Caco-2 (cell line): ENCODE data around the gene DYRK3. TPM values are rescaled to one million over a fixed set of nuclear protein-coding genes. Genes with fewer than 3 reads are reported as not detected.

Source experiments
- BruUV-seq: library from RNA; stranded (reverse); fragments of 400-500 nt; replicated peaks from 2 replicates; lab custom pipeline; 2021; lab: Mats Ljungman, UMichigan
- CTCF ChIA-PET: fragments of 300-600 bp; sonication (Branson Sonifier 250); formaldehyde crosslinking; loops from one replicate; lab custom pipeline; 2022; ENCODE audit warnings: antibody characterized with exemption; lab: Charles Lee
- POLR2A ChIA-PET: fragments of 300-600 bp; sonication (Branson Sonifier 250); formaldehyde crosslinking; loops from one replicate; lab custom pipeline; 2022; ENCODE audit warnings: antibody characterized with exemption; lab: Charles Lee
- DNase-seq, 2 experiments: peaks; one replicate each; pipeline versions ENCODE4 v3.0.0 to v3.0.0-alpha.2; 2020 to 2022
- H3K27me3 ChIP-seq: replicated peaks from 2 replicates; pipeline ENCODE4 v1.6.0; 2011; ENCODE audit warnings: low read length; ENCODE audit not compliant: control insufficient read depth, insufficient read depth
- H3K36me3 ChIP-seq: 2 replicates; pipeline ENCODE4 v1.5.1; 2011; ENCODE audit warnings: low read length; ENCODE audit not compliant: control insufficient read depth, insufficient read depth
- H3K4me1 ChIP-seq: fragments of 250-450 bp; sonication (Bioruptor Pico); 2 replicates; pipeline ENCODE4 v1.5.1; 2020; ENCODE audit warnings: mild to moderate bottlenecking
- H3K4me3 ChIP-seq: 2 replicates; pipeline ENCODE4 v1.5.1; 2011; ENCODE audit warnings: low read depth, mild to moderate bottlenecking, control low read depth, low read length
- H3K9me3 ChIP-seq: fragments of 250-450 bp; sonication (Bioruptor Pico); 2 replicates; pipeline ENCODE4 v1.5.1; 2020; ENCODE audit warnings: mild to moderate bottlenecking, moderate library complexity
- H3K27ac Mint-ChIP-seq: one replicate; pipeline ENCODE4 v1.8.0; 2022; ENCODE audit warnings: mixed read lengths; ENCODE audit not compliant: unreplicated experiment
- H3K27me3 Mint-ChIP-seq: one replicate; pipeline ENCODE4 v1.8.0; 2022; ENCODE audit warnings: mixed read lengths; ENCODE audit not compliant: insufficient read depth, unreplicated experiment
- H3K36me3 Mint-ChIP-seq: one replicate; pipeline ENCODE4 v1.8.0; 2022; ENCODE audit warnings: mild to moderate bottlenecking, mixed read lengths; ENCODE audit not compliant: insufficient read depth, unreplicated experiment
- H3K4me1 Mint-ChIP-seq: one replicate; pipeline ENCODE4 v1.8.0; 2022; ENCODE audit warnings: low read depth, mixed read lengths; ENCODE audit not compliant: unreplicated experiment
- H3K4me3 Mint-ChIP-seq: one replicate; pipeline ENCODE4 v1.8.0; 2022; ENCODE audit warnings: mild to moderate bottlenecking, moderate library complexity, mixed read lengths; ENCODE audit not compliant: unreplicated experiment
- H3K9me3 Mint-ChIP-seq: one replicate; pipeline ENCODE4 v1.8.0; 2022; ENCODE audit warnings: mixed read lengths; ENCODE audit not compliant: unreplicated experiment
- intact Hi-C: fragments of 100-400 bp; cut with micrococcal nuclease; formaldehyde crosslinking; loops from one replicate; pipeline ENCODE4 v1.10.0; 2022; ENCODE audit not compliant: unreplicated experiment
- total RNA-seq: library from RNA; stranded (reverse); gene quantifications from 2 replicates; pipeline ENCODE4 v1.2.3, GENCODE V29; 2022
- TF ChIP-seq, protein P1 (sequence below), 2 experiments: fragments of 200-600 bp in 1 of 2; IDR thresholded peaks; 1 replicate in 1 of 2; 2 replicates in 1 of 2; pipeline versions ENCODE4 v1.5.1 to v1.8.0; 2011 to 2022; ENCODE audit warnings: antibody characterized with exemption in 1 of 2, control low read depth in 1 of 2, inconsistent platforms in 1 of 2, low read depth in 1 of 2, low read length in 1 of 2, mild to moderate bottlenecking in 1 of 2, moderate library complexity in 1 of 2; ENCODE audit not compliant: insufficient read depth in 1 of 2, severe bottlenecking in 1 of 2, unreplicated experiment in 1 of 2

The DYRK3 gene
- total RNA-seq, 1 experiment from 2014 or later, result not detected

DNA sequence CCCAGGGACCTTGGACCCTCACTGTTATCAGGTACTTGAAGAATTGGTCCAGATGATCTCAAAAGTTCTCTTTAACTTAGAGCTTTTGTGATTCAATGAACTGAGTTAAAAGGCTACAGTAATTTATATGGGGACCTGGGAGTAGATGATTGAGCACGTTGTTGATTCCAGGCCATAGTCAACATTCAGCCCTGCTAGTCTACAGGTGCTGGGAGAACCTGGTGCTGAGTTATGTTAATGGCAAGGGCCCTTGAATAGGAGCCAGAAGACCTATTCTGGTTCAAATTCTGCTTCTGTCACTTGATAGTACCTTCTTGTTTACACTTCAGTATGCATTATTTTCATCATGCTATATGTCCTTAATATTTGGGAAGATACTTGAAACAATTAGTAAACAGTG, 11.2 kb downstream of the DYRK3 start:
- Mint-ChIP-seq H3K4me1 (no peaks in the 10 kb centered on the region), H3K4me3 (no peak overlapping the region), H3K9me3 (no peaks in the 10 kb centered on the region), H3K27ac (no peak overlapping the region), H3K36me3 (no peaks in the 10 kb centered on the region), H3K27me3 (peaks cover 11% of the 10 kb centered on the region)
- intact Hi-C loops, result no loop called here
- CTCF ChIA-PET, result interaction anchor here (0.9 kb wide), 1 partner anchor 1649 kb away, joined by 3 read pairs; no protein-coding TSS in a partner anchor
- no peak overlapping the region for H3K4me3 ChIP-seq
- H3K9me3 ChIP-seq, result no peaks in the 10 kb centered on the region
- no peaks in the 10 kb centered on the region for H3K4me1 ChIP-seq
- no peaks in the 10 kb centered on the region for H3K36me3 ChIP-seq
- no peak for DNase-seq
- TF ChIP-seq, protein P1, sequence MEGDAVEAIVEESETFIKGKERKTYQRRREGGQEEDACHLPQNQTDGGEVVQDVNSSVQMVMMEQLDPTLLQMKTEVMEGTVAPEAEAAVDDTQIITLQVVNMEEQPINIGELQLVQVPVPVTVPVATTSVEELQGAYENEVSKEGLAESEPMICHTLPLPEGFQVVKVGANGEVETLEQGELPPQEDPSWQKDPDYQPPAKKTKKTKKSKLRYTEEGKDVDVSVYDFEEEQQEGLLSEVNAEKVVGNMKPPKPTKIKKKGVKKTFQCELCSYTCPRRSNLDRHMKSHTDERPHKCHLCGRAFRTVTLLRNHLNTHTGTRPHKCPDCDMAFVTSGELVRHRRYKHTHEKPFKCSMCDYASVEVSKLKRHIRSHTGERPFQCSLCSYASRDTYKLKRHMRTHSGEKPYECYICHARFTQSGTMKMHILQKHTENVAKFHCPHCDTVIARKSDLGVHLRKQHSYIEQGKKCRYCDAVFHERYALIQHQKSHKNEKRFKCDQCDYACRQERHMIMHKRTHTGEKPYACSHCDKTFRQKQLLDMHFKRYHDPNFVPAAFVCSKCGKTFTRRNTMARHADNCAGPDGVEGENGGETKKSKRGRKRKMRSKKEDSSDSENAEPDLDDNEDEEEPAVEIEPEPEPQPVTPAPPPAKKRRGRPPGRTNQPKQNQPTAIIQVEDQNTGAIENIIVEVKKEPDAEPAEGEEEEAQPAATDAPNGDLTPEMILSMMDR (IDR thresholded peaks at IDR 0.05; ENCODE audit: insufficient read depth in 1 of 2, low read depth in 1 of 2, low read length in 1 of 2, severe bottlenecking in 1 of 2, unreplicated experiment in 1 of 2), result no peak
- POLR2A ChIA-PET, result no interaction called here
- H3K27me3 ChIP-seq, result no peaks in the 10 kb centered on the region
- BruUV-seq, result no TSS peak

DNA sequence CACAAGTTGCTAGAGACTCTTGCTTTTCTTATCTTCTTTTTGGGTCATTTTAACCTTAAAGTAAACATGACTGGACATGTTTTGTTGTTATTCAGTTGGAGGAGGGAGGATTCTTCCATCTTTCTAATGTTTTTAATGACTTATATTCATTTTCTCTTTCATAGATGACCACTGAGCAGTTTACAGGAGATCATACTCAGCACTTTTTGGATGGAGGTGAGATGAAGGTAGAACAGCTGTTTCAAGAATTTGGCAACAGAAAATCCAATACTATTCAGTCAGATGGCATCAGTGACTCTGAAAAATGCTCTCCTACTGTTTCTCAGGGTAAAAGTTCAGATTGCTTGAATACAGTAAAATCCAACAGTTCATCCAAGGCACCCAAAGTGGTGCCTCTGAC, 11.9 kb downstream of the DYRK3 start:
- no peak overlapping the region for H3K4me3 ChIP-seq
- Mint-ChIP-seq H3K27ac (no peak overlapping the region), H3K27me3 (peaks cover 16% of the 10 kb centered on the region), H3K36me3 (no peaks in the 10 kb centered on the region), H3K4me1 (no peaks in the 10 kb centered on the region), H3K4me3 (no peak overlapping the region), H3K9me3 (no peaks in the 10 kb centered on the region)
- intact Hi-C loops, result no loop called here
- ChIA-PET POLR2A (no interaction called here), CTCF (no interaction called here)
- BruUV-seq, result no TSS peak
- no peaks in the 10 kb centered on the region for H3K4me1 ChIP-seq
- H3K9me3 ChIP-seq, result no peaks in the 10 kb centered on the region
- H3K27me3 ChIP-seq, result no peaks in the 10 kb centered on the region
- TF ChIP-seq, protein P1 (IDR thresholded peaks at IDR 0.05; ENCODE audit: insufficient read depth in 1 of 2, low read depth in 1 of 2, low read length in 1 of 2, severe bottlenecking in 1 of 2, unreplicated experiment in 1 of 2), result no peak
- DNase-seq, result no peak
- H3K36me3 ChIP-seq, result no peaks in the 10 kb centered on the region

DNA sequence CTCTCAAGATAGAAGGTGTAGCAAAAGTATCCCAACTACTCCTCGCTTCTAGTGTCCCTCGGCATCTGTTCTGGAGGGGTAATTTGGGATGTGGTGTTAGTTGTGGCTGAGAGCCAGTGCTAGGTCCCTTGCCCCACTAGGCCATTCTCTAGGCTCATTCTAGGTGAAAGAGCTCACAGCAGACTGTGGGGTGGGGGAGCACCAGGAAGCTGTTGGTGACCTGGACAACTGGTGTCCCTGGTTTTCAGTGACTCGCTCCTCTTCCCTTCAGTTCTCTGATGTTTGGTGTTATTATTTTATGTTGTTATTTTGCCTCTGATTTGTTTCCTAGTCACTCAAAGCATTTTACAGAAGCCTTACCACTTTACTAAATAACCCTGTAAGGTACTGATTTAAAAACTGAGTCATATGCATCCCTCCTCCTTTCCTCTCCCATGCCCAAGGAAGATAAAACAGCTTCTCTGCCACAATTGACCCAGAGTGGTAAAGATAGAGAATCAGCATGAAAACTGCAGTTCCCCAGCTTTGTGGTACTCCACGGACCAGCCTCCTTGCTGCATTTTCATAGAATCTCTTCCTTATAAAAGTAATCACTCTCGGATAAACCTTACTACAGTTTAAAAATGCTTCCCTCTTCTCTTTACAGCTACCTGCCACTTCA, 14.1 kb downstream of the DYRK3 start:
- H3K4me3 Mint-ChIP-seq, result no peak overlapping the region
- H3K27me3 Mint-ChIP-seq, result peaks cover 23% of the 10 kb centered on the region
- H3K4me1 Mint-ChIP-seq, result no peaks in the 10 kb centered on the region
- no peak overlapping the region for H3K27ac Mint-ChIP-seq
- intact Hi-C loops, result no loop called here
- H3K4me3 ChIP-seq, result no peak overlapping the region
- H3K27me3 ChIP-seq, result no peaks in the 10 kb centered on the region
- no peaks in the 10 kb centered on the region for H3K9me3 ChIP-seq
- POLR2A ChIA-PET, result no interaction called here
- no peaks in the 10 kb centered on the region for H3K36me3 Mint-ChIP-seq
- CTCF ChIA-PET, result interaction anchor here (1.1 kb wide), 1 partner anchor 37 kb away, joined by 3 read pairs; the partner anchor contains the start of gene EIF2D
- no peaks in the 10 kb centered on the region for H3K36me3 ChIP-seq
- no peaks in the 10 kb centered on the region for H3K4me1 ChIP-seq
- TF ChIP-seq, protein P1 (IDR thresholded peaks at IDR 0.05; ENCODE audit: insufficient read depth in 1 of 2, low read depth in 1 of 2, low read length in 1 of 2, severe bottlenecking in 1 of 2, unreplicated experiment in 1 of 2), result no peak
- BruUV-seq, result no TSS peak
- DNase-seq, result no peak
- H3K9me3 Mint-ChIP-seq, result no peaks in the 10 kb centered on the region
